Natural killer cell (primary cell): ENCODE results near the gene ULBP1. TPM values are rescaled to one million over a fixed set of nuclear protein-coding genes. Genes with fewer than 3 reads are reported as not detected.

Source experiments
- ATAC-seq, 3 donors: fragments of 150-1000 bp in 2 of 3; fragments of 200-7000 bp in 1 of 3; cut with Tn5 transposase; 1 replicate in 1 of 3; 2 replicates in 2 of 3; pipeline ENCODE4 v1.10.0; 2021; ENCODE audit warnings: mild to moderate bottlenecking in 2 of 3, moderate library complexity in 2 of 3
- DNase-seq, 2 donors: peaks; one replicate each; pipeline versions ENCODE4 v3.0.0 to v3.0.0-alpha.2; 2013 to 2021; ENCODE audit warnings: mixed read lengths in 1 of 2
- H3K27ac ChIP-seq: one replicate; pipeline ENCODE4 v1.5.1; 2013; ENCODE audit warnings: mild to moderate bottlenecking, low read length
- H3K27me3 ChIP-seq: one replicate; pipeline ENCODE4 v1.6.1; 2013; ENCODE audit warnings: low read length; ENCODE audit not compliant: control insufficient read depth, insufficient read depth
- H3K36me3 ChIP-seq: one replicate; pipeline ENCODE4 v1.6.1; 2013; ENCODE audit warnings: low read length; ENCODE audit not compliant: control insufficient read depth, insufficient read depth
- H3K4me1 ChIP-seq: one replicate; pipeline ENCODE4 v1.6.1; 2013; ENCODE audit warnings: low read length; ENCODE audit not compliant: control insufficient read depth, insufficient read depth
- H3K4me3 ChIP-seq: one replicate; pipeline ENCODE4 v1.5.1; 2013; ENCODE audit warnings: low read length
- H3K9me3 ChIP-seq: one replicate; pipeline ENCODE4 v1.6.1; 2013; ENCODE audit warnings: low read length; ENCODE audit not compliant: control insufficient read depth, insufficient read depth
- H3K27ac Mint-ChIP-seq, 2 donors: one replicate each; pipeline ENCODE4 v1.8.0; 2022; ENCODE audit warnings: mild to moderate bottlenecking in 2 of 2, mixed read lengths in 2 of 2, moderate library complexity in 1 of 2
- H3K27me3 Mint-ChIP-seq, 2 donors: one replicate each; pipeline ENCODE4 v1.8.0; 2022; ENCODE audit warnings: low read depth in 2 of 2, mixed read lengths in 2 of 2
- H3K36me3 Mint-ChIP-seq: one replicate; pipeline ENCODE4 v1.8.0; 2022; ENCODE audit warnings: mixed read lengths
- H3K4me1 Mint-ChIP-seq, 2 donors: one replicate each; pipeline ENCODE4 v1.8.0; 2022; ENCODE audit warnings: mixed read lengths in 2 of 2
- H3K4me3 Mint-ChIP-seq: one replicate; pipeline ENCODE4 v1.8.0; 2022; ENCODE audit warnings: mild to moderate bottlenecking, moderate library complexity, mixed read lengths
- H3K9me3 Mint-ChIP-seq, 2 donors: one replicate each; pipeline ENCODE4 v1.8.0; 2022; ENCODE audit warnings: mixed read lengths in 2 of 2
- CTCF ChIP-seq: fragments of 200-600 bp; IDR thresholded peaks from one replicate; pipeline ENCODE4 v1.8.0; 2022; ENCODE audit warnings: antibody characterized with exemption
- WGBS: methylation state at CpG from one replicate; pipeline ENCODE4 v1.1.7; 2013; ENCODE audit warnings: missing lambda C conversion rate; ENCODE audit not compliant: insufficient coverage; 5-methylcytosine and 5-hydroxymethylcytosine counted together
- intact Hi-C: fragments of 100-400 bp; cut with micrococcal nuclease; formaldehyde crosslinking; loops from one replicate; pipeline ENCODE4 v1.14.2; 2022
- total RNA-seq, 4 donors: library from RNA; stranded (reverse); fragments of 120-200 nt in 1 of 4; gene quantifications; one replicate each; pipeline versions ENCODE4 v1.2.3 to v1.2.4, GENCODE V29; 2013 to 2022

ULBP1 gene
- total RNA-seq, 3 donors from 2014 or later (not counting 1 experiment from before 2014, with no cell fraction given), result 0.18 to 0.23 TPM; not detected in 1

- Histone ChIP-seq H3K27ac (peak overlapping the region; percentile 80), H3K27me3 (peaks cover 12% of the 10 kb centered on the region), H3K9me3 (no peaks in the 10 kb centered on the region), H3K4me1 (peaks cover 51% of the 10 kb centered on the region), H3K36me3 (no peaks in the 10 kb centered on the region), H3K4me3 (peak overlapping the region; percentile 71)
- TF ChIP-seq CTCF, result no peak
- DNase-seq (peak; percentile 86 to 94), ATAC-seq (peak; percentile 81 to 92 (median 87))
- H3K4me3 Mint-ChIP-seq, result peak overlapping the region; percentile 90
- peaks cover 14 to 19% of the 10 kb centered on the region in 2 donors for H3K27me3 Mint-ChIP-seq
- no peaks in the 10 kb centered on the region for H3K36me3 Mint-ChIP-seq
- intact Hi-C loops, result loop anchor here (2.0 to 5.0 kb wide), 2 partner anchors 43 to 64 kb away; partner anchors contain the start of gene ULBP1
- under 1% methylated on average over 78 of the region's 79 CpGs for WGBS
- peaks cover 25 to 49% of the 10 kb centered on the region in 2 donors for H3K4me1 Mint-ChIP-seq
- H3K9me3 Mint-ChIP-seq, result no peaks in the 10 kb centered on the region
- H3K27ac Mint-ChIP-seq, result peak overlapping the region; percentile 80 to 95
Measured at GRCh38 chr6:150004783-150005717, 41.3 kb downstream of the ULBP1 start.

- Histone ChIP-seq H3K9me3 (no peaks in the 10 kb centered on the region), H3K27me3 (peaks cover 15% of the 10 kb centered on the region), H3K4me1 (peaks cover 42% of the 10 kb centered on the region), H3K4me3 (peak overlapping the region; percentile 71), H3K27ac (no peak overlapping the region), H3K36me3 (no peaks in the 10 kb centered on the region)
- Mint-ChIP-seq H3K9me3 (no peaks in the 10 kb centered on the region), H3K27me3 (peaks cover 20 to 24% of the 10 kb centered on the region in 2 donors), H3K4me3 (peak overlapping the region; percentile 90), H3K36me3 (no peaks in the 10 kb centered on the region), H3K27ac (peak overlapping the region; percentile 80 to 95), H3K4me1 (peaks cover 16 to 40% of the 10 kb centered on the region in 2 donors)
- 85% methylated on average over 14 of the region's 14 CpGs for WGBS
- DNase-seq (no peak), ATAC-seq (no peak)
- TF ChIP-seq CTCF, result no peak
- intact Hi-C loops, result loop anchor here (2.0 kb wide), 1 partner anchor 65 kb away; no protein-coding TSS in a partner anchor
Measured at GRCh38 chr6:150005761-150006651, 42.3 kb downstream of the ULBP1 start.

- Mint-ChIP-seq H3K27me3 (peaks cover 26 to 28% of the 10 kb centered on the region in 2 donors), H3K4me1 (peaks cover 8 to 30% of the 10 kb centered on the region in 2 donors), H3K4me3 (no peak overlapping the region), H3K27ac (no peak overlapping the region), H3K36me3 (no peaks in the 10 kb centered on the region), H3K9me3 (no peaks in the 10 kb centered on the region)
- Histone ChIP-seq H3K9me3 (no peaks in the 10 kb centered on the region), H3K27ac (no peak overlapping the region), H3K36me3 (no peaks in the 10 kb centered on the region), H3K4me3 (no peak overlapping the region), H3K4me1 (peaks cover 31% of the 10 kb centered on the region), H3K27me3 (peaks cover 20% of the 10 kb centered on the region)
- DNase-seq, result peak in 1 of 2 donors; percentile 77
- TF ChIP-seq CTCF, result peak; percentile 22
- intact Hi-C loops, result no loop called here
- 69% methylated on average over 7 of the region's 7 CpGs for WGBS
- no peak for ATAC-seq
Measured at GRCh38 chr6:150006961-150007464, 43.3 kb downstream of the ULBP1 start.
